Fibroblast of pulmonary artery (primary cell): ENCODE results near the gene EEF1AKMT3.
"Not testable (repeated sequence)": the region's sequence is repeated elsewhere in the genome, so short reads cannot be mapped to it uniquely, and the experiment has no call there.

Experiments
- DNase-seq: peaks from one replicate; pipeline ENCODE4 v3.0.0-alpha.2; 2010; ENCODE audit warnings: low read depth
- H3K4me3 ChIP-seq: replicated peaks from 2 replicates; pipeline ENCODE4 v1.5.1; 2011; ENCODE audit warnings: low read depth, mild to moderate bottlenecking, control low read depth, low read length, moderate library complexity
- TF ChIP-seq, protein P1 (sequence below): IDR thresholded peaks from 2 replicates; pipeline ENCODE4 v1.5.1; 2011; ENCODE audit warnings: mild to moderate bottlenecking, control low read depth, low read length, inconsistent platforms; ENCODE audit errors: missing control alignments

Gene EEF1AKMT3

GRCh38 chr12:57815177-57816000, 43.0 kb downstream of the EEF1AKMT3 start:
- no peak overlapping the region for H3K4me3 ChIP-seq
- TF ChIP-seq, protein P1, sequence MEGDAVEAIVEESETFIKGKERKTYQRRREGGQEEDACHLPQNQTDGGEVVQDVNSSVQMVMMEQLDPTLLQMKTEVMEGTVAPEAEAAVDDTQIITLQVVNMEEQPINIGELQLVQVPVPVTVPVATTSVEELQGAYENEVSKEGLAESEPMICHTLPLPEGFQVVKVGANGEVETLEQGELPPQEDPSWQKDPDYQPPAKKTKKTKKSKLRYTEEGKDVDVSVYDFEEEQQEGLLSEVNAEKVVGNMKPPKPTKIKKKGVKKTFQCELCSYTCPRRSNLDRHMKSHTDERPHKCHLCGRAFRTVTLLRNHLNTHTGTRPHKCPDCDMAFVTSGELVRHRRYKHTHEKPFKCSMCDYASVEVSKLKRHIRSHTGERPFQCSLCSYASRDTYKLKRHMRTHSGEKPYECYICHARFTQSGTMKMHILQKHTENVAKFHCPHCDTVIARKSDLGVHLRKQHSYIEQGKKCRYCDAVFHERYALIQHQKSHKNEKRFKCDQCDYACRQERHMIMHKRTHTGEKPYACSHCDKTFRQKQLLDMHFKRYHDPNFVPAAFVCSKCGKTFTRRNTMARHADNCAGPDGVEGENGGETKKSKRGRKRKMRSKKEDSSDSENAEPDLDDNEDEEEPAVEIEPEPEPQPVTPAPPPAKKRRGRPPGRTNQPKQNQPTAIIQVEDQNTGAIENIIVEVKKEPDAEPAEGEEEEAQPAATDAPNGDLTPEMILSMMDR = peak; percentile 22
- no peak for DNase-seq

GRCh38 chr12:57816001-57816854, 43.8 kb downstream of the EEF1AKMT3 start:
- no peak for DNase-seq
- TF ChIP-seq, protein P1 = no peak
- no peak overlapping the region for H3K4me3 ChIP-seq

GRCh38 chr12:57816855-57817151, 44.4 kb downstream of the EEF1AKMT3 start:
- no peak overlapping the region for H3K4me3 ChIP-seq
- TF ChIP-seq, protein P1 = no peak
- DNase-seq = peak; percentile 80

- TF ChIP-seq, protein P1 = no peak
- no peak overlapping the region for H3K4me3 ChIP-seq
- no peak for DNase-seq
Measured at GRCh38 chr12:57817261-57817989, 45.0 kb downstream of the EEF1AKMT3 start.

GRCh38 chr12:57817990-57818331, 45.5 kb downstream of the EEF1AKMT3 start:
- DNase-seq, H3K4me3 ChIP-seq: not testable (repeated sequence)

DNA sequence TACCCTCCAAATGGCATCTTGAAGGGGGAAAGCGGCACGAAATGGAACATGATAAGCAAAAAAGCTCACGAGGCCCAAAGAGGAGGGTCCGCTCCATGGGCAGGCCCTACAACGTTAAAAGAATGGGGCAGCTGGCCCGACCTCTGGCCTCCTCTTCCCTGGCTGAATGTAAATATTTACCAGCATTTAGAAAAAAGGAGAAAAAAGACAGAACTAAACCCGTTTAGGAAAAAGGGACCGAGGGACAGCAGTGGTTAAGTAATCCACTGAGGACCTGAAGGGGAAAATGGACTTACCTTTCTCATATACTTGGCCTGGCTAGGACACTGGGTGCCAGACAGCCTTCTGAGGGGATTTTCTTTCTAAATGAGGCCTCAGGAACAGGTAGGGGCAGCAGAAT, 47.7 kb downstream of the EEF1AKMT3 start:
- H3K4me3 ChIP-seq, DNase-seq: not testable (repeated sequence)

- not testable (repeated sequence) for H3K4me3 ChIP-seq, DNase-seq
Measured at GRCh38 chr12:57821015-57821414, 48.6 kb downstream of the EEF1AKMT3 start.

DNA sequence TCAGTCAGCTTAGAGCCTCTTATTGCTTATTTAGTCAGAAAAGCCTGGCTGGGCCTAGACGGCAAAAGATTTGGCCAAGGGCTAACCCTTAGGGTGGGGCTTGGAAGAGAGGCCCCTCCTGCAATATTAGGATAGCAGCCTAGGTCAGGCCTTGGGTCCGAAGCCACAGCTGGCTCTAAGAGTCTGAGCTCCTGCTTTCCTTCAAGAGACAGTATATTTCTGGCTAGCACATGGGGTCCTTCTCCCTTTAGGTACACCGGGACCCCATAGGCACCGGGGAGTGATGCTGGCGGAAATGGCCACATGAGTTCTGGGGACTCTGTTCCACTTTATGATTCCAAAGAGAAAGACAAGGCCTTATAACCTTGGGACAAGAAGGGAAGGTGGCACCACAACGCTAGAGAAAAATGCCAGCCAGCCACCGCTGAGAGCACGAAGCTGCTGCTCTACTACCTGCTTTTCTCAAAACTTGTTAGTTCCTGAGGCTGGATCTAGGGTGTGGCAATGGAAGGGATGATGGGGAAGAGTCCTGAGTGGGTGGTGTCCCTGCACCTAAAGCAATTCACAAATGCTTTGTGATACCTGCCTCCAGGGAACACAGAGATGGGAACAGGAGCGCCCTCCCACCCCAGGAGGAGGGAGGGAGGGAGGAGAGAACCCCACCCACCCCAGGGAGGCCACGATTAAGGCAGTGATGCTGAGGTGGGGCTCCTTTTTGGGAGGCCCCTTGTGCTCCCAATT, 49.2 kb downstream of the EEF1AKMT3 start:
- no peak overlapping the region for H3K4me3 ChIP-seq
- DNase-seq = no peak
- TF ChIP-seq, protein P1 = no peak
